PC-3 (cell line): ENCODE measurements around the gene GABRG3.

Experiments used
- EZH2 ChIP-seq: fragments of 300-600 bp; sonication (generic); IDR thresholded peaks from one replicate; pipeline ENCODE4 v1.6.1; 2017; ENCODE audit warnings: antibody characterized with exemption, mild to moderate bottlenecking, low read length; ENCODE audit not compliant: unreplicated experiment
- TF ChIP-seq, protein P1 (sequence below): fragments of 300-600 bp; sonication (generic); conservative IDR thresholded peaks from 2 replicates; pipeline ENCODE4 v1.5.1; 2017; ENCODE audit warnings: antibody characterized with exemption, low read depth, mild to moderate bottlenecking, low read length

DNA sequence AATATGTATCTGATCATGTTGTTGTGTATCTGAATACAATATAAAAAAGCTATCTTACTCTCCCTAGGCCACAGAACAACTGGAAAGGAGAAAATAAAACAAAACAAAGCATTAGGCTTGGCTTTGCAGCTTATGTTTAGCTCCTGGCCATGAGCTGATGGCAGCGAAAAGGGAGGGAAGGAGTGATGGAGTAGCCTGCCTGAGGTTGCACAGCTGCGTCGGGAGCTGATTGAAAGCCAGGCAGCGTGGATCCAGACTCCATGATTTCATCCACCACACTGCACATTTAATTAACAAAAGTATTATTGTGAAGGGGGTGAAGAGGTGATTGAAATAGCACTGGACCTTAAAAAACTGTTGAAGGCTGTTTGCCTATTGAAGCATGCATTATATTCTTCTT, 212.2 kb downstream of the GABRG3 start:
- TF ChIP-seq, protein P1, sequence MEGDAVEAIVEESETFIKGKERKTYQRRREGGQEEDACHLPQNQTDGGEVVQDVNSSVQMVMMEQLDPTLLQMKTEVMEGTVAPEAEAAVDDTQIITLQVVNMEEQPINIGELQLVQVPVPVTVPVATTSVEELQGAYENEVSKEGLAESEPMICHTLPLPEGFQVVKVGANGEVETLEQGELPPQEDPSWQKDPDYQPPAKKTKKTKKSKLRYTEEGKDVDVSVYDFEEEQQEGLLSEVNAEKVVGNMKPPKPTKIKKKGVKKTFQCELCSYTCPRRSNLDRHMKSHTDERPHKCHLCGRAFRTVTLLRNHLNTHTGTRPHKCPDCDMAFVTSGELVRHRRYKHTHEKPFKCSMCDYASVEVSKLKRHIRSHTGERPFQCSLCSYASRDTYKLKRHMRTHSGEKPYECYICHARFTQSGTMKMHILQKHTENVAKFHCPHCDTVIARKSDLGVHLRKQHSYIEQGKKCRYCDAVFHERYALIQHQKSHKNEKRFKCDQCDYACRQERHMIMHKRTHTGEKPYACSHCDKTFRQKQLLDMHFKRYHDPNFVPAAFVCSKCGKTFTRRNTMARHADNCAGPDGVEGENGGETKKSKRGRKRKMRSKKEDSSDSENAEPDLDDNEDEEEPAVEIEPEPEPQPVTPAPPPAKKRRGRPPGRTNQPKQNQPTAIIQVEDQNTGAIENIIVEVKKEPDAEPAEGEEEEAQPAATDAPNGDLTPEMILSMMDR: no peak
- no peak for TF ChIP-seq EZH2
